MM.1S (cell line): ENCODE measurements around the gene ADAMTS19.
A peak's percentile ranks its signal among the peaks of the same experiment; 100 is the strongest.

Experiments used
- DNase-seq: peaks from one replicate; pipeline ENCODE4 v3.0.0-alpha.2; 2015
- H2AFZ ChIP-seq: fragments of 300-600 bp; sonication (generic); 2 replicates; pipeline ENCODE4 v1.6.0; 2016; ENCODE audit warnings: antibody characterized with exemption, low read length
- H3F3A ChIP-seq: fragments of 300-600 bp; sonication (generic); 2 replicates; pipeline ENCODE4 v1.6.1; 2016; ENCODE audit warnings: mild to moderate bottlenecking, antibody characterized with exemption, low read length, moderate library complexity, mixed read lengths; ENCODE audit not compliant: insufficient read depth
- H3K27ac ChIP-seq: fragments of 300-600 bp; sonication (generic); 2 replicates; pipeline ENCODE4 v1.5.1; 2016; ENCODE audit warnings: mild to moderate bottlenecking, low read length
- H3K27me3 ChIP-seq: fragments of 300-600 bp; sonication (generic); replicated peaks from 2 replicates; pipeline ENCODE4 v1.6.0; 2016; ENCODE audit warnings: low read length; ENCODE audit not compliant: insufficient read depth
- H3K36me3 ChIP-seq: fragments of 300-600 bp; sonication (generic); replicated peaks from 2 replicates; pipeline ENCODE4 v1.6.1; 2016; ENCODE audit warnings: mild to moderate bottlenecking, low read length, mixed read lengths; ENCODE audit not compliant: insufficient read depth
- H3K4me1 ChIP-seq: fragments of 300-600 bp; sonication (generic); 2 replicates; pipeline ENCODE4 v1.6.1; 2016; ENCODE audit warnings: low read length, mixed read lengths
- H3K4me2 ChIP-seq: fragments of 300-600 bp; sonication (generic); 2 replicates; pipeline ENCODE4 v1.6.0; 2016; ENCODE audit warnings: low read depth, low read length
- H3K4me3 ChIP-seq: fragments of 300-600 bp; sonication (generic); 2 replicates; pipeline ENCODE4 v1.5.1; 2016; ENCODE audit warnings: low read length, mixed read lengths
- H3K79me2 ChIP-seq: fragments of 300-600 bp; sonication (generic); 2 replicates; pipeline ENCODE4 v1.6.1; 2016; ENCODE audit warnings: mixed run types, low read length, mixed read lengths
- H3K9ac ChIP-seq: fragments of 300-600 bp; sonication (generic); 2 replicates; pipeline ENCODE4 v1.6.1; 2016; ENCODE audit warnings: low read length, mixed read lengths
- H3K9me2 ChIP-seq: fragments of 300-600 bp; sonication (generic); replicated peaks from 2 replicates; pipeline ENCODE4 v1.6.1; 2016; ENCODE audit warnings: mild to moderate bottlenecking, low read length, mixed read lengths; ENCODE audit not compliant: insufficient read depth
- H3K9me3 ChIP-seq: fragments of 300-600 bp; sonication (generic); replicated peaks from 2 replicates; pipeline ENCODE4 v1.6.1; 2016; ENCODE audit warnings: mild to moderate bottlenecking, low read length, mixed read lengths; ENCODE audit not compliant: insufficient read depth
- H4K20me1 ChIP-seq: fragments of 300-600 bp; sonication (generic); 2 replicates; pipeline ENCODE4 v1.6.1; 2016; ENCODE audit warnings: mild to moderate bottlenecking, low read length, moderate library complexity, mixed read lengths; ENCODE audit not compliant: insufficient read depth
- EZH2 ChIP-seq: fragments of 300-600 bp; sonication (generic); optimal IDR thresholded peaks from 2 replicates; pipeline ENCODE3; 2017; ENCODE audit warnings: low read depth, mild to moderate bottlenecking, antibody characterized with exemption, low read length, mixed read lengths
- EZH2phosphoT487 ChIP-seq: fragments of 300-600 bp; sonication (generic); IDR thresholded peaks from 2 replicates; pipeline ENCODE4 v1.6.1; 2018; ENCODE audit warnings: antibody characterized with exemption, low read length
- TF ChIP-seq, protein P1 (sequence below): fragments of 300-600 bp; sonication (generic); IDR thresholded peaks from 2 replicates; pipeline ENCODE4 v1.5.1; 2016; ENCODE audit warnings: antibody characterized with exemption, low read length, mixed read lengths

Gene ADAMTS19

DNA sequence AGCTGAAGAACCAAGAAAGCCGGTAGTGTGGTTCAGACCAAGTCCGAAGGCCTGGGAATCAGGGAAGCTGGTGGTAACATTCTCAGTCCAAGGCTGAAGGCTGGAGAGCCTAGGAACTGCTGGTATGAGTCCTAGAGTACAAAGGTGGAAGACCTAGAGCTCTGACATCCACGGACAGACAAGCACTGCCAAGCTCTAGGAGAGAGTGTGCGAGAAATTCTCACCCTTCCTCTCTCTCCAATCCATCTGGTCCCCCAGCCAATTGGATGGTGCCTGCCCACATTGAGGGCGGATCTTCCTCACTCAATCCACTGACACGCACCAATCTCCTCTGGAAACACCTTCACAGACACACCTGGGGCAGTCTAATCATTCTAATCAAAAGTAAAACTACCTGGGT is 19.7 kb upstream of the ADAMTS19 start:
- peak; percentile 14 for DNase-seq
- no peaks in the 10 kb centered on the region for H4K20me1 ChIP-seq

DNA sequence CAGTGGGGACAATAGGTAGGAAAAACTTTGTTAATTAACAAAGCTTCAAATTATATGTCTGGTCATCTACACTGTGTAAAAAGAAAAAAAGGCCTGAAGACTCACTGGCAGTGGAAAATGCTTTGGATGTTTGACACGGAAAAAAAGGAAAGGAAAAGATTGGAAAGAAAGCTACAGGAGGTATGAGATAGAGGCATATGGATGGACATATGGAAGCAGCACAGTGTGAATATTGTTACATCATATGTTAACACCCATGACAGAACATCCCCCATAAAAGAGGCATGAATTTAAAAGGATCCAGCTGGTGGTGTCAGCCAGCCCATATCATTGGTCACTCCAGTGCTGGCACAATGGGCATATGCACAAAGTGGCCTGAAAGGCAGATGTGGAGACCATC is 19.0 kb upstream of the ADAMTS19 start:
- no peak overlapping the region for H3K9ac ChIP-seq
- H3K4me2 ChIP-seq = no peak overlapping the region
- TF ChIP-seq, protein P1, sequence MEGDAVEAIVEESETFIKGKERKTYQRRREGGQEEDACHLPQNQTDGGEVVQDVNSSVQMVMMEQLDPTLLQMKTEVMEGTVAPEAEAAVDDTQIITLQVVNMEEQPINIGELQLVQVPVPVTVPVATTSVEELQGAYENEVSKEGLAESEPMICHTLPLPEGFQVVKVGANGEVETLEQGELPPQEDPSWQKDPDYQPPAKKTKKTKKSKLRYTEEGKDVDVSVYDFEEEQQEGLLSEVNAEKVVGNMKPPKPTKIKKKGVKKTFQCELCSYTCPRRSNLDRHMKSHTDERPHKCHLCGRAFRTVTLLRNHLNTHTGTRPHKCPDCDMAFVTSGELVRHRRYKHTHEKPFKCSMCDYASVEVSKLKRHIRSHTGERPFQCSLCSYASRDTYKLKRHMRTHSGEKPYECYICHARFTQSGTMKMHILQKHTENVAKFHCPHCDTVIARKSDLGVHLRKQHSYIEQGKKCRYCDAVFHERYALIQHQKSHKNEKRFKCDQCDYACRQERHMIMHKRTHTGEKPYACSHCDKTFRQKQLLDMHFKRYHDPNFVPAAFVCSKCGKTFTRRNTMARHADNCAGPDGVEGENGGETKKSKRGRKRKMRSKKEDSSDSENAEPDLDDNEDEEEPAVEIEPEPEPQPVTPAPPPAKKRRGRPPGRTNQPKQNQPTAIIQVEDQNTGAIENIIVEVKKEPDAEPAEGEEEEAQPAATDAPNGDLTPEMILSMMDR = no peak
- no peak for TF ChIP-seq EZH2
- no peak for TF ChIP-seq EZH2phosphoT487
- no peak overlapping the region for H2AFZ ChIP-seq
- no peaks in the 10 kb centered on the region for H3K4me1 ChIP-seq
- no peaks in the 10 kb centered on the region for H3K9me3 ChIP-seq
- no peaks in the 10 kb centered on the region for H3F3A ChIP-seq
- H3K27ac ChIP-seq = no peak overlapping the region
- H4K20me1 ChIP-seq = no peaks in the 10 kb centered on the region
- H3K9me2 ChIP-seq = no peaks in the 10 kb centered on the region
- H3K27me3 ChIP-seq = no peaks in the 10 kb centered on the region
- no peaks in the 10 kb centered on the region for H3K79me2 ChIP-seq
- H3K4me3 ChIP-seq = no peak overlapping the region
- DNase-seq = no peak
- H3K36me3 ChIP-seq = no peaks in the 10 kb centered on the region

More for the DNA sequence above, 19.7 kb upstream of the ADAMTS19 start:
- no peak overlapping the region for H3K27ac ChIP-seq
- no peaks in the 10 kb centered on the region for H3K27me3 ChIP-seq
- no peaks in the 10 kb centered on the region for H3K4me1 ChIP-seq
- H3K4me2 ChIP-seq = no peak overlapping the region
- H3K36me3 ChIP-seq = no peaks in the 10 kb centered on the region
- no peak for TF ChIP-seq EZH2phosphoT487
- TF ChIP-seq, protein P1 = no peak
- no peak for TF ChIP-seq EZH2
- H3F3A ChIP-seq = no peaks in the 10 kb centered on the region
- no peaks in the 10 kb centered on the region for H3K9me3 ChIP-seq
- H3K9ac ChIP-seq = no peak overlapping the region
- no peaks in the 10 kb centered on the region for H3K79me2 ChIP-seq
- H3K9me2 ChIP-seq = no peaks in the 10 kb centered on the region
- no peak overlapping the region for H3K4me3 ChIP-seq
- no peak overlapping the region for H2AFZ ChIP-seq

DNA sequence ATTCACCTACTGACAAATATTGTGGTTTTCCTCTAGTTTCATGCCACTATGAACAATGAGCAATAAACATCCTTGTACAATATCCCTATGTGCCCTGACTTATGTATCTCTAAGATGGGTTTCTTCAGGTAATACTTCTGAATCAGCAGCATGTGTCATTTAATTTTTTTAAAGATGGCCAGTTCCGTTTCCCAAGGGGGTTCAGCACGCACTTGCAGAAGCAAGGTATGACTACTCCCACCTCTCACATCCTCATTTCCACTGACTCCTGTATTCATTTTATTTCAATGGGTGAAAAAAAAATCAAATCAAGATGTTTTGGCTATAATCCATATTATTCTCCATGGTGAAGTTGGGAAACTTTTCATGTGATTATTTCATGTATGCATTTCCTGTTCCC is 14.7 kb upstream of the ADAMTS19 start:
- no peaks in the 10 kb centered on the region for H3K27me3 ChIP-seq
- H3K9me2 ChIP-seq = no peaks in the 10 kb centered on the region
- H3K36me3 ChIP-seq = no peaks in the 10 kb centered on the region
- H2AFZ ChIP-seq = no peak overlapping the region
- no peaks in the 10 kb centered on the region for H3K9me3 ChIP-seq
- TF ChIP-seq EZH2phosphoT487 = no peak
- TF ChIP-seq, protein P1 = no peak
- TF ChIP-seq EZH2 = no peak
- H3F3A ChIP-seq = no peaks in the 10 kb centered on the region
- no peak overlapping the region for H3K4me2 ChIP-seq
- DNase-seq = no peak
- no peak overlapping the region for H3K9ac ChIP-seq
- H3K4me1 ChIP-seq = no peaks in the 10 kb centered on the region
- H3K79me2 ChIP-seq = no peaks in the 10 kb centered on the region
- H3K4me3 ChIP-seq = no peak overlapping the region
- no peak overlapping the region for H3K27ac ChIP-seq
- no peaks in the 10 kb centered on the region for H4K20me1 ChIP-seq
